GM13977 (cell line): ENCODE results near the gene NUCB1.
"Not testable (repeated sequence)": the region's sequence is repeated elsewhere in the genome, so short reads cannot be mapped to it uniquely, and the experiment has no call there.

Experiments used
- DNase-seq: peaks from one replicate; pipeline ENCODE4 v3.0.0; 2012; ENCODE audit warnings: low spot score
- in situ Hi-C: fragments of 300-500 bp; cut with MboI; formaldehyde crosslinking; loops from one replicate; pipeline ENCODE4 v1.12.0; 2022; ENCODE audit warnings: low sequenced_read_pairs, low pct_unique_long_range_greater_than_20kb, mixed read lengths, inconsistent platforms; ENCODE audit not compliant: unreplicated experiment
- TF ChIP-seq, protein P1 (sequence below): IDR thresholded peaks from 2 replicates; pipeline ENCODE4 v1.5.1; 2012; ENCODE audit warnings: mild to moderate bottlenecking, control low read depth; ENCODE audit not compliant: insufficient read depth; ENCODE audit errors: extremely low read depth, missing control alignments

The NUCB1 gene

GRCh38 chr19:48874303-48875135, 25.6 kb upstream of the NUCB1 start:
- TF ChIP-seq, protein P1, sequence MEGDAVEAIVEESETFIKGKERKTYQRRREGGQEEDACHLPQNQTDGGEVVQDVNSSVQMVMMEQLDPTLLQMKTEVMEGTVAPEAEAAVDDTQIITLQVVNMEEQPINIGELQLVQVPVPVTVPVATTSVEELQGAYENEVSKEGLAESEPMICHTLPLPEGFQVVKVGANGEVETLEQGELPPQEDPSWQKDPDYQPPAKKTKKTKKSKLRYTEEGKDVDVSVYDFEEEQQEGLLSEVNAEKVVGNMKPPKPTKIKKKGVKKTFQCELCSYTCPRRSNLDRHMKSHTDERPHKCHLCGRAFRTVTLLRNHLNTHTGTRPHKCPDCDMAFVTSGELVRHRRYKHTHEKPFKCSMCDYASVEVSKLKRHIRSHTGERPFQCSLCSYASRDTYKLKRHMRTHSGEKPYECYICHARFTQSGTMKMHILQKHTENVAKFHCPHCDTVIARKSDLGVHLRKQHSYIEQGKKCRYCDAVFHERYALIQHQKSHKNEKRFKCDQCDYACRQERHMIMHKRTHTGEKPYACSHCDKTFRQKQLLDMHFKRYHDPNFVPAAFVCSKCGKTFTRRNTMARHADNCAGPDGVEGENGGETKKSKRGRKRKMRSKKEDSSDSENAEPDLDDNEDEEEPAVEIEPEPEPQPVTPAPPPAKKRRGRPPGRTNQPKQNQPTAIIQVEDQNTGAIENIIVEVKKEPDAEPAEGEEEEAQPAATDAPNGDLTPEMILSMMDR: no peak
- no peak for DNase-seq
- in situ Hi-C loops: loop anchor here (25.0 kb wide), 1 partner anchor 88 kb away; the partner anchor contains the start of genes BAX and FTL

GRCh38 chr19:48876043-48876981, 23.8 kb upstream of the NUCB1 start:
- in situ Hi-C loops, DNase-seq: not testable (repeated sequence)

- DNase-seq: no peak
- in situ Hi-C loops: no loop called here
- TF ChIP-seq, protein P1: no peak
These were observed 22.3 kb upstream of the NUCB1 start for GRCh38 chr19:48877855-48878195.

DNA sequence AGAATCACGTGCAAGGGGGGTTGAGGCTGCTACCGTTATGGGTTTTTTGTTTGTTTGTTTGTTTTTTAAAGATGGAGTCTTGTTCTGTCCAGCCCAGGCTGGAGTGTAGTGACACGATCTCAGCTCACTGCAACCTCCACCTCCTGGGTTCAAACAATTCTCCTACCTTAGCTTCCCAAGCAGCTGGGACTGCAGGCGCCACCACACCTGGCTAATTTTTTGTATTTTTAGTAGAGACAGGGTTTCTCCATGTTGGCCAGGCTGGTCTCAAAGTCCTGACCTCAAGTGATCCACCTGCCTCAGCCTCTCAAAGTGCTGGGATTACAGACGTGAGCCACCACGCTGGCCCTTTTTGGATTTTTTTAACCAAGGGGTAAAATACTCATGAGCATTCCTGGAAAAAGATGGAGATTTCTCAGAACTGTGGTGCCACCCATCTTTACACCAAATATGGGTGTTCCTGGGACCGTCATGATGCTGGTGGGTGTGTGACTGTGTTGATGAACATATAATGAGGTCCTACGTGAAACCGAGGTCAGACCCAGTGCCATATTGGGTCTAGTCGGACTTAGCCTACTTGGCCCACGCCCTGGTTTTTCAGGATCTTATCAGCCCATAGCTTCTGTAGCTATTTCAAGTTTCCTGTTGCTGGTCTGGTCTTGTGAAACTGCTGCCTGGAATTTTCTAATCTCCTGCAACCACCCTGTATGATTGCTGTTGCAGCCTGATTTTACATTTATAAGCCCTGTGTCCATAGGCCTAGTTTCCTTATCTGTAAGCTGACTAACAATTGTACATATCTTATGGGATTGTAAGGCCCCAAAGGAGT, 21.7 kb upstream of the NUCB1 start:
- in situ Hi-C loops: no loop called here
- TF ChIP-seq, protein P1: no peak
- DNase-seq: no peak

DNA sequence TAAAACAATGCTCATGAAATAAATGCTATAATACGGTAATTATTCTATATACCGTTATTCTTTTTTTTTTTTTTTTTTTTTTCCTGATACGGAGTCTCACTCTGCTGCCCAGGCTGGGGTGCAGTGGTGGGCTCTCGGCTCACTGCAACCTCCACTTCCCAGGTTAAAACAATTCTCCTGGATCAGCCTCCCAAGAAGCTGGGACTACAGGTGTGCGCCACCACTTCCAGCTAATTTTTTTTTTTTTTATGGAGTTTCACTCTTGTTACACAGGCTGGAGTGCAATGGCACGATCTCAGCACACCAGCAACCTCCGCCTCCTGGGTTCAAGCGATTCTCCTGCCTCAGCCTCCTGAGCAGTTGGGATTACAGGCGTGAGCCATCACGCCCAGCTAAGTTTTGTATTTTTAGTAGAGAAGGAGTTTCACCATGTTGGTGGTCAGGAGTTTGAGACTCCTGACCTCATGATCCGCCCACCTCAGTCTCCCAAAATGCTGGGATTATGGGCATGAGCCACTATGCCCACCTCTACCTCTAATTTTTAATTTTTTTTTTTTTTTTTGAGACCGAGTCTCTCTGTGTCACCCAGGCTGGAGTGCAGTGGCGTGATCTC, 21.0 kb upstream of the NUCB1 start:
- in situ Hi-C loops: no loop called here
- no peak for DNase-seq
- TF ChIP-seq, protein P1: no peak

GRCh38 chr19:48879696-48880095, 20.4 kb upstream of the NUCB1 start:
- DNase-seq, in situ Hi-C loops: not testable (repeated sequence)
